Measurements from ENCODE around the gene MUC4. TPM values are rescaled to one million over a fixed set of nuclear protein-coding genes. Genes with fewer than 3 reads are reported as not detected.

Gene MUC4
- total and polyA plus RNA-seq, 2 of the 4 experiments (the other 2 are of a cell fraction), result not detected

DNA sequence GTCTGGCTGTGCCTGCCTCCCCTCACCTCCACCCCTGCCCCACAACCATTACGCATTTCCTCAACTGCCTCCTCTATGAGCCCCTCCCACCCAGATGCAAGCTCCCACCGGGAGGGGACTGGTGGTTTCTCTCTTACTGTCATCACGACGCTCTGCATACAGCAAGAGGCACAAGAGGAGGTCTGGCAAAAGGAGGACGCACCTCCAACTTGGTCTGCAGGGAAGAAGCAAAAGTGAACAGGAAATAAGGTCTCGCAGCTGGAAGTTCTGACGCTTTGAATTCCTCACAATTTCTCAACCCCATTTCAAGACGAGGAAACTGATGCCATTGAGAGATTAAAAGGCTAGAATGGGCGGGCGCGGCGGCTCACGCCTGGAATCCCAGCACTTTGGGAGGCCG lies 42.3 kb upstream of the MUC4 start:
- Histone ChIP-seq H3K4me2 (ENCODE audit: low read depth, low read length) (no peak overlapping the region), H3K36me3 (ENCODE audit: control insufficient read depth, insufficient read depth, low read length) (no peaks in the 10 kb centered on the region), H4K20me1 (ENCODE audit: insufficient read depth, low read length) (no peaks in the 10 kb centered on the region), H2AK5ac (ENCODE audit: low read depth, low read length) (no peak overlapping the region), H2BK120ac (ENCODE audit: low read depth, low read length) (no peak overlapping the region), H4K8ac (ENCODE audit: low read depth in 2 of 2, low read length in 2 of 2) (no peak overlapping the region), H3K79me1 (ENCODE audit: low read depth in 1 of 2, low read length in 2 of 2) (no peaks in the 10 kb centered on the region), H3K18ac (ENCODE audit: low read depth, low read length) (no peak overlapping the region), H3K56ac (ENCODE audit: extremely low read depth, insufficient read depth, low read length) (no peak overlapping the region), H2AFZ (replicated peaks; ENCODE audit: low read length, poor library complexity) (no peak overlapping the region), H3K14ac (replicated peaks; ENCODE audit: low read depth, low read length) (no peak overlapping the region), H3K23ac (ENCODE audit: low read depth, low read length) (no peak overlapping the region), H3K9ac (ENCODE audit: low read depth, low read length) (no peak overlapping the region), H2BK20ac (ENCODE audit: low read depth, low read length) (no peak overlapping the region), H3K27ac (ENCODE audit: insufficient read depth, low read length) (no peak overlapping the region), H4K5ac (ENCODE audit: low read depth, low read length) (no peak overlapping the region), H3K9me1 (ENCODE audit: insufficient read depth, low read length) (no peaks in the 10 kb centered on the region), H2BK5ac (ENCODE audit: low read depth, low read length, poor library complexity, severe bottlenecking) (no peak overlapping the region), H4K91ac (ENCODE audit: insufficient read depth, low read depth, low read length) (no peak overlapping the region), H3K4me3 (ENCODE audit: insufficient read depth, low read depth, low read length) (no peak overlapping the region), H2AK9ac (replicated peaks; ENCODE audit: low read depth, low read length, poor library complexity) (no peak overlapping the region), H2BK15ac (ENCODE audit: low read depth, low read length) (no peak overlapping the region), H3K27me3 (ENCODE audit: control insufficient read depth, insufficient read depth, low read length) (peaks cover 8% of the 10 kb centered on the region; the same call in 1 of the 2 replicates), H3K4ac (ENCODE audit: low read depth, low read length) (no peak overlapping the region), H3K9me3 (ENCODE audit: control insufficient read depth, insufficient read depth, low read length) (no peaks in the 10 kb centered on the region), H3K4me1 (ENCODE audit: control insufficient read depth, insufficient read depth, low read length) (no peaks in the 10 kb centered on the region)
- intact Hi-C loops (cut with micrococcal nuclease), result loop anchor here (5.0 kb wide), 2 partner anchors 138 to 343 kb away; no protein-coding TSS in a partner anchor
- no peak for DNase-seq
- CTCF ChIA-PET, result interaction anchor here (1.3 to 1.4 kb wide), 2 partner anchors 9 to 41 kb away, joined by 3 read pairs; no protein-coding TSS in a partner anchor
- no peak for ATAC-seq (ENCODE audit: low read depth)
- BruUV-seq (replicated peaks), result no TSS peak
- TF ChIP-seq FOS (IDR thresholded peaks at IDR 0.05; ENCODE audit: low read depth, low read length), result no peak
- TF ChIP-seq MAZ (IDR thresholded peaks at IDR 0.05; ENCODE audit: borderline replicate concordance, low read depth, low read length), result no peak
- TF ChIP-seq ELK1 (IDR thresholded peaks at IDR 0.05; ENCODE audit: borderline replicate concordance, low read depth, low read length), result no peak
- dilution Hi-C loops (cut with HindIII; ENCODE audit: low sequenced_read_pairs, unreplicated experiment), result no loop called here
- WGBS, 2 experiments (ENCODE audit: extremely low coverage in 2 of 2, insufficient read length in 1 of 2), result no CpG with 5 or more reads among the region's 14 CpGs
- in situ Hi-C loops (cut with MboI; ENCODE audit: low sequenced_read_pairs), result no loop called here
- POLR2A ChIA-PET (ENCODE audit: unreplicated experiment), result no interaction called here

Data from IMR-90 (cell line).